Astrocyte of the spinal cord (primary cell): ENCODE measurements around the gene HNRNPU.
A peak's percentile ranks its signal among the peaks of the same experiment; 100 is the strongest.

ENCODE experiments used
- DNase-seq: peaks from one replicate; pipeline ENCODE4 v3.0.0; 2011; ENCODE audit warnings: low read depth, low spot score
- H3K4me3 ChIP-seq: 2 replicates; pipeline ENCODE4 v1.5.1; 2011; ENCODE audit warnings: low read depth, mild to moderate bottlenecking, low read length, moderate library complexity
- CTCF ChIP-seq: IDR thresholded peaks from 2 replicates; pipeline ENCODE4 v1.5.1; 2012; ENCODE audit warnings: low read depth, mild to moderate bottlenecking, low read length, inconsistent platforms
- in situ Hi-C: cut with HindIII; loops from 2 replicates; pipeline ENCODE4 v1.10.0; 2017; ENCODE audit warnings: low sequenced_read_pairs

The HNRNPU gene

GRCh38 chr1:244869950-244870349, 5.6 kb upstream of the HNRNPU start:
- no peak for TF ChIP-seq CTCF
- in situ Hi-C loops = no loop called here
- no peak overlapping the region for H3K4me3 ChIP-seq
- no peak for DNase-seq

GRCh38 chr1:244869364-244869827, 5.1 kb upstream of the HNRNPU start:
- TF ChIP-seq CTCF = no peak
- no peak for DNase-seq
- H3K4me3 ChIP-seq = no peak overlapping the region
- in situ Hi-C loops = no loop called here

DNA sequence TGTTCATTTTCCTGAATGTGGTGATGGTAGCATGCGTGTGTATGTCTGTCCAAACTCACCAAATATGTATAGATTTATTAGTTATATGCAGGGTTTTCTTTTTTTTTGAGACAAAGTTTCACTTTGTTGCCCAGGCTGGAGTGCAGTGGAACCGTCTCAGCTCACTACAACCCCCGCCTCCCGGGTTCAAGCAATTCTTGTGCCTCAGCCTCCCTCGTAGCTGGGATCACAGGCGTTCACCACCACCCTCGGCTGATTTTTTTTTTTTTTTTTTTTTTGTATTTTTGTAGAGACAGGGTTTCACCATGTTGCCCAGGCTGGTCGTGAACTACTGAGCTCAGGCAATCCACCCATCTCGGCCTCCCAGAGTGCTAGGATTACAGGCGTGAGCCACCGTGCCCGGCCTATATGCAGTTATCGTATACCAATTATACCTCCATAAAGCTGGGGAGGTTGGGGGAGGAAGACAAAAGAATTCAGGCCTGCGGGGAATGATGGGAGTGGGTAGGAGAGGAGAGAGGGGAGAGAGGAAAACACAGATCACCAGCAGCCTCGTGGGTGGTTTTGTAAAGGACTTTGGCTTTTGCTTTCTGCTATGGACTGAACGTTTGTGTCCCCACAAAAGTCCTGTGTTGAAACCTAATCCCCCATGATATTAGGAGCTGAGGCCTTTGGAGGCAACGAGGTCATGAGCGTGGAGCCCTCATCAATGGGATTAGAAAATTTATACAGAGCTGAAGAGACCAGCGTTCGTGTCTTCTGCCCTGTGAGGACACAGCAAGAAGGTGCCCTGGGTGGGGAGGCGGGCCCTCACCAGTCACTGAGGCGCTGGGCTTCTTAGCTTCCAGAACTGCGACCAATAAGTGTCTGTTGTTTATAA, 4.4 kb upstream of the HNRNPU start:
- TF ChIP-seq CTCF = no peak
- in situ Hi-C loops = no loop called here
- no peak for DNase-seq
- no peak overlapping the region for H3K4me3 ChIP-seq

- H3K4me3 ChIP-seq = no peak overlapping the region
- in situ Hi-C loops = no loop called here
- no peak for DNase-seq
- no peak for TF ChIP-seq CTCF
Measured at GRCh38 chr1:244866355-244866754, 2.0 kb upstream of the HNRNPU start.

- DNase-seq = no peak
- no peak for TF ChIP-seq CTCF
- no peak overlapping the region for H3K4me3 ChIP-seq
- in situ Hi-C loops = no loop called here
Measured at GRCh38 chr1:244865820-244866219, 1.5 kb upstream of the HNRNPU start.

GRCh38 chr1:244865028-244865371, 657 bp upstream of the HNRNPU start:
- in situ Hi-C loops = no loop called here
- DNase-seq = no peak
- H3K4me3 ChIP-seq = peak overlapping the region; percentile 40
- TF ChIP-seq CTCF = no peak
